A549 (cell line): Measurements from ENCODE around the gene PDE4D. TPM values are rescaled to one million over a fixed set of nuclear protein-coding genes. Genes with fewer than 3 reads are reported as not detected.
A peak's percentile ranks its signal among the peaks of the same experiment; 100 is the strongest.

Experiments
- ATAC-seq, 2 experiments: fragments of 200-7000 bp in 1 of 2; fragments of >200 bp in 1 of 2; cut with Nextera tagmentation in 1 of 2; cut with Tn5 transposase in 1 of 2; 3 replicates each; pipeline versions ENCODE4 v1.8.0 to v1.9.1; 2018 to 2020; ENCODE audit warnings: mild to moderate bottlenecking in 1 of 2, moderate library complexity in 1 of 2
- CTCF ChIA-PET: fragments of 300-600 bp; sonication (Branson Sonifier 250); formaldehyde crosslinking; extraction: SDS; loops from one replicate; lab custom pipeline; 2021; ENCODE audit warnings: antibody characterized with exemption, inconsistent platforms; lab: Yijun Ruan, JAX
- POLR2A ChIA-PET: fragments of 350-600 bp; formaldehyde crosslinking; extraction: SDS; loops from one replicate; lab custom pipeline; 2021; ENCODE audit warnings: antibody characterized with exemption, inconsistent platforms; lab: Yijun Ruan, JAX
- DNase-seq, 2 experiments: peaks; one replicate each; pipeline versions ENCODE4 v3.0.0 to v3.0.0-alpha.2; 2011 to 2016; ENCODE audit warnings: low read depth in 1 of 2, low spot score in 1 of 2
- FAIRE-seq: peaks from 2 replicates; lab custom pipeline; 2011; peaks lifted over from hg19 to GRCh38; lab: Jason Lieb, UNC
- H3K27ac ChIP-seq, 2 experiments: fragments of >200 bp; sonication (Bioruptor Twin); formaldehyde crosslinking; 3 replicates each; pipeline ENCODE4 v1.5.1; 2016 to 2017
- H3K4me1 ChIP-seq: fragments of >200 bp; sonication (Bioruptor Twin); formaldehyde crosslinking; 3 replicates; pipeline ENCODE4 v1.6.1; 2016
- H3K4me2 ChIP-seq: fragments of >200 bp; sonication (Bioruptor Twin); formaldehyde crosslinking; 3 replicates; pipeline ENCODE4 v1.6.1; 2016
- H3K4me3 ChIP-seq: fragments of >200 bp; sonication (Bioruptor Twin); formaldehyde crosslinking; 3 replicates; pipeline ENCODE4 v1.5.1; 2016
- H3K9me3 ChIP-seq: fragments of >200 bp; sonication (Bioruptor Twin); formaldehyde crosslinking; 3 replicates; pipeline ENCODE4 v1.6.1; 2016
- BCL3 ChIP-seq: fragments of >200 bp; sonication (Bioruptor Twin); formaldehyde crosslinking; IDR thresholded peaks from 3 replicates; pipeline ENCODE4 v1.6.1; 2016
- CTCF ChIP-seq: fragments of >200 bp; sonication (Bioruptor Twin); formaldehyde crosslinking; IDR thresholded peaks from 3 replicates; pipeline ENCODE4 v1.5.1; 2016
- EHF ChIP-seq: fragments of 250-450 bp; sonication (Bioruptor Pico); IDR thresholded peaks from 2 replicates; pipeline ENCODE4 v1.5.0; 2020; ENCODE audit warnings: mild to moderate bottlenecking
- ELK1 ChIP-seq: fragments of 150-350 bp; IDR thresholded peaks from 2 replicates; pipeline ENCODE4 v1.6.1; 2014; ENCODE audit warnings: low read depth, mild to moderate bottlenecking, low read length
- ESRRA ChIP-seq: fragments of 150-350 bp; IDR thresholded peaks from 2 replicates; pipeline ENCODE4 v1.6.1; 2014; ENCODE audit warnings: mild to moderate bottlenecking, low read length, borderline replicate concordance
- FOSL2 ChIP-seq, 2 experiments: fragments of 450-650 bp in 1 of 2; fragments of >200 bp in 1 of 2; sonication (Bioruptor Twin) in 1 of 2; formaldehyde crosslinking; IDR thresholded peaks; 2 replicates each; pipeline versions ENCODE4 v1.5.0 to v1.6.1; 2016 to 2020; ENCODE audit warnings: mild to moderate bottlenecking in 1 of 2, moderate library complexity in 1 of 2
- HDAC2 ChIP-seq: fragments of 200-600 bp; sonication (generic); IDR thresholded peaks from 2 replicates; pipeline ENCODE4 v1.6.1; 2016
- HEYL ChIP-seq: fragments of 250-450 bp; sonication (Bioruptor Pico); IDR thresholded peaks from 2 replicates; pipeline ENCODE4 v1.8.0; 2021; ENCODE audit warnings: mild to moderate bottlenecking, moderate library complexity
- HMGXB4 ChIP-seq: fragments of 250-450 bp; sonication (Bioruptor Pico); IDR thresholded peaks from 2 replicates; pipeline ENCODE4 v1.5.0; 2021; ENCODE audit warnings: mild to moderate bottlenecking, moderate library complexity, borderline replicate concordance
- HOXA7 ChIP-seq: fragments of 250-450 bp; sonication (Bioruptor Pico); IDR thresholded peaks from 2 replicates; pipeline ENCODE4 v1.5.0; 2020; ENCODE audit warnings: mild to moderate bottlenecking, moderate library complexity
- HOXB13 ChIP-seq: fragments of 250-450 bp; sonication (Bioruptor Pico); IDR thresholded peaks from 2 replicates; pipeline ENCODE4 v1.5.0; 2020; ENCODE audit warnings: low read depth, mild to moderate bottlenecking, moderate library complexity
- JUNB ChIP-seq: fragments of >200 bp; sonication (Bioruptor Twin); formaldehyde crosslinking; IDR thresholded peaks from 2 replicates; pipeline ENCODE4 v1.6.1; 2016
- KDM5A ChIP-seq: fragments of 200-600 bp; sonication (generic); IDR thresholded peaks from 2 replicates; pipeline ENCODE4 v1.6.1; 2016; ENCODE audit warnings: antibody characterized with exemption, mild to moderate bottlenecking
- MAFK ChIP-seq: fragments of 450-650 bp; IDR thresholded peaks from 2 replicates; pipeline ENCODE4 v1.6.1; 2014; ENCODE audit not compliant: partially characterized antibody
- MAZ ChIP-seq: fragments of 150-350 bp; IDR thresholded peaks from 2 replicates; pipeline ENCODE4 v1.6.1; 2014; ENCODE audit warnings: antibody characterized with exemption, low read depth, low read length, borderline replicate concordance
- MYC ChIP-seq: IDR thresholded peaks from 2 replicates; pipeline ENCODE4 v1.6.1; 2012; ENCODE audit warnings: mild to moderate bottlenecking, inconsistent platforms, low read length, improper control_type of control experiment, borderline replicate concordance
- PBX3 ChIP-seq: IDR thresholded peaks from 2 replicates; pipeline ENCODE4 v1.6.1; 2012
- PHF8 ChIP-seq: fragments of 200-600 bp; sonication (generic); IDR thresholded peaks from 2 replicates; pipeline ENCODE4 v1.6.1; 2016; ENCODE audit warnings: low read depth, mild to moderate bottlenecking, antibody characterized with exemption, moderate library complexity, borderline replicate concordance
- RNF2 ChIP-seq: fragments of 200-600 bp; sonication (generic); IDR thresholded peaks from 2 replicates; pipeline ENCODE4 v1.6.1; 2016; ENCODE audit warnings: low read depth, mild to moderate bottlenecking, antibody characterized with exemption, moderate library complexity, borderline replicate concordance
- SREBF2 ChIP-seq: fragments of 450-650 bp; IDR thresholded peaks from 2 replicates; pipeline ENCODE4 v1.6.1; 2014; ENCODE audit warnings: mild to moderate bottlenecking, moderate library complexity
- WGBS: methylation state at CpG from one replicate; pipeline ENCODE4 v1.1.6; 2017; ENCODE audit errors: missing lambda C conversion rate; 5-methylcytosine and 5-hydroxymethylcytosine counted together
- polyA plus RNA-seq, 4 experiments: library from polyadenylated mRNA; depleted of rRNA in 3 of 4; stranded (reverse); fragments of >200 nt; fragmentation: RNase III in 1 of 4; extraction: RNeasy Plus Mini Kit Qiagen cat#74134 plus additional on column Dnase treatment in 1 of 4; gene quantifications; 2 replicates in 3 of 4; 3 replicates in 1 of 4; pipeline ENCODE4 v1.2.3, GENCODE V29; 2011 to 2017

The PDE4D gene
- polyA plus RNA-seq, 2 of the 4 experiments (the other 2 are of a cell fraction) = 74.0 to 213 TPM

- Histone ChIP-seq H3K27ac (peak overlapping the region; percentile 84 to 88), H3K4me2 (peak overlapping the region; percentile 81), H3K4me1 (peaks cover 88% of the 10 kb centered on the region), H3K9me3 (no peaks in the 10 kb centered on the region), H3K4me3 (no peak overlapping the region)
- TF ChIP-seq FOSL2 (IDR thresholded peaks at IDR 0.05) (no peak), FOSL2 (CRISPR knock-in tag; IDR thresholded peaks at IDR 0.05) (peak; percentile 43), HEYL (CRISPR knock-in tag) (no peak)
- DNase-seq (no peak), ATAC-seq (no peak), FAIRE-seq (no peak)
- CTCF ChIA-PET = interaction anchor here (0.6 to 1.5 kb wide), 3 partner anchors 38 to 227 kb away, joined by 3 to 4 read pairs (median 3); no protein-coding TSS in a partner anchor
- POLR2A ChIA-PET = no interaction called here
- WGBS = 53% methylated on average over 1 of the region's 1 CpG
Measured at GRCh38 chr5:58929726-58930125, 963.8 kb downstream of the PDE4D start.

GRCh38 chr5:58927938-58928337 is 965.6 kb downstream of the PDE4D start:
- ATAC-seq = no peak
- 98% methylated on average over 2 of the region's 2 CpGs for WGBS
- Histone ChIP-seq H3K4me2 (peak overlapping the region; percentile 61; the same call in 2 of the 3 replicates), H3K27ac (peak overlapping the region; percentile 65 to 74), H3K4me3 (no peak overlapping the region), H3K9me3 (no peaks in the 10 kb centered on the region), H3K4me1 (peaks cover 81% of the 10 kb centered on the region)
- FAIRE-seq = peak; percentile 74
- no peak for DNase-seq
- CTCF ChIA-PET = interaction anchor here (1.0 kb wide), 1 partner anchor 37 kb away, joined by 3 read pairs; no protein-coding TSS in a partner anchor
- TF ChIP-seq CTCF = no peak
- TF ChIP-seq ESRRA = no peak
- no peak for TF ChIP-seq JUNB
- TF ChIP-seq RNF2 = no peak
- no peak for TF ChIP-seq HEYL (CRISPR knock-in tag)
- no peak for TF ChIP-seq KDM5A
- TF ChIP-seq HOXA7 (CRISPR knock-in tag) = no peak
- TF ChIP-seq PHF8 = no peak
- TF ChIP-seq EHF (CRISPR knock-in tag) = no peak
- TF ChIP-seq SREBF2 = no peak
- no peak for TF ChIP-seq BCL3
- no peak for TF ChIP-seq MAZ
- TF ChIP-seq HDAC2 = no peak
- no peak for TF ChIP-seq ELK1
- TF ChIP-seq MAFK = no peak
- no peak for TF ChIP-seq HMGXB4 (CRISPR knock-in tag)
- TF ChIP-seq HOXB13 (CRISPR knock-in tag) = no peak
- TF ChIP-seq MYC = no peak
- TF ChIP-seq PBX3 = no peak
- POLR2A ChIA-PET = interaction anchor here (1.5 kb wide), 1 partner anchor 36 kb away, joined by 5 read pairs; no protein-coding TSS in a partner anchor
